GM18499 (cell line): Measurements from ENCODE around the gene RASSF4.

ENCODE experiments used
- ATAC-seq: cut with Tn5 transposase; IDR thresholded peaks from one replicate; pipeline ENCODE4 v1.9.1; 2021; ENCODE audit warnings: moderate number of reproducible peaks; ENCODE audit not compliant: insufficient read depth, unreplicated experiment

RASSF4 gene

DNA sequence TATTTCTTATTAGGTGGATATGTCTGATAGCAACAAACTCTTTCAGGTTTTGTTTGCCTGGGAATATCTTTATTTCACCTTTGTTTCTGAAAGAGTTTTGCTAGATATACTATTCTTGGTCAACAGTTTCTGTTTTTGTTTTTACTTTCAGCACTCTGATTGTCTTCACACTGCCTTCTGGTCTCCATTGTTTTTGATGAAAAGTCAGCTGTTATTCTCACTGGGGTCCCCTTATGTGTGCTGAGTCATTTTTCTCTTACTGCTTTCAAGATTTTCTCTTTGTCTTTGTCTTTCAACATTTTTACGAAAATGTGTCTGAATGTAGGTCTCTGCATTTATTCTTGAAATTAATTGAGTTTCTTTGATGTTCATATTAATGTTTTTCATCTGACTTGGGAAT is 15.2 kb upstream of the RASSF4 start:
- no peak for ATAC-seq

DNA sequence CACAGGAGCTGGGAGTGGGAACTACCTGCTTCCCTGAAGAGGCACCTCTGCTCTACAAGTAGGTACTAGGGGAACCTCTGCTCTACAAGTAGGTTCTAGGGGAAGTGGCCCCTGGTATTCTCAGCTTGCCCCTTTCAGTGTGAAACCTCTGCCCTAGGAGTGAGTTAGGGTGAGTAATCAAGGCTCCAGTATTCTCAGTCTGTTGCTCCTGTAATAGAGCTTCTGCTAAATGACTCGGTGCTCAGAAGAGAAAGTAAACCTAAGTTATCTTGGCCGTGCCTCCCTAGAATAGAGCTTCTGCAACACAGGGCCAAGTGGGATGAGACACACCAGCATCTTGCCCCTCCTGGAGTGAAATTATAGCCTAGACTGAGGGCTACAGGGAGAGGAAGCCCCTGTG is 13.4 kb upstream of the RASSF4 start:
- ATAC-seq, result peak; percentile 51

DNA sequence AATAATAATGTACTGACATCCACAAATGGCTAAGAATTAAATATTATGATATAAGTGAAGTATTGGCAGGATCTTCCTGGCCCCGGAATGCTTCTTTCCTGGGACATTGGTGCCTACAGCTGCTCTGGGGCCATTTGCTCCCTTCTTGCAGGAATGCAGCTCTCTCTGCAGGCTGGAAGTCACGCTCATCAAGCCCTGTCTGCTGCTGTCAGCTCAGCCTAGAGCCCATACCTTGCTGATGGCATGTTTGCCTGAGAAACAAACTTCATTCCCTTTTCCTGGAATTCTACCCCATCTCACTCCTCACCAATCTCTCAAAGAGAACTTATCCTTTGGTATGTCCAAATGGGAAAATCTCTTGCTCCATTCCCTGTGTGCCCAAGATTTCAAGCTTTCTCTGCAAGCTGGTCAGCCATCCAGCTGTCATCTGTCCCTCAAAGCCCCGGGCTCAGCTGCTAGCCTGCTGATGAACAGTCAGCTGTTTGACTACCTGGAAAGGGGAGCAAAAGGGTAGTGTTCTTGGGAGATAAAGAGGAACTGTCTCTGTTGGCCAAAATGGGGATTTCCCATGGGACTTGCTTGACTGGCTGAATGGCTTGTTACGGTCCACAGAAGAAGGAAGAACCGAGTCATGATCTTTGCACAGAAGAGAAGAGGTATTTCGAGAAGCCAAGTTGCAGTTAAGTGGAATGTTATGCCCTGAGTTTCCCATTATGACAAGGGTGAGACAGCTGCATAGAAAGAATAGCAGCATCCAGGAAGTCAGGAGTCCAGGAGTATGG is 12.0 kb upstream of the RASSF4 start:
- peak; percentile 49 for ATAC-seq

DNA sequence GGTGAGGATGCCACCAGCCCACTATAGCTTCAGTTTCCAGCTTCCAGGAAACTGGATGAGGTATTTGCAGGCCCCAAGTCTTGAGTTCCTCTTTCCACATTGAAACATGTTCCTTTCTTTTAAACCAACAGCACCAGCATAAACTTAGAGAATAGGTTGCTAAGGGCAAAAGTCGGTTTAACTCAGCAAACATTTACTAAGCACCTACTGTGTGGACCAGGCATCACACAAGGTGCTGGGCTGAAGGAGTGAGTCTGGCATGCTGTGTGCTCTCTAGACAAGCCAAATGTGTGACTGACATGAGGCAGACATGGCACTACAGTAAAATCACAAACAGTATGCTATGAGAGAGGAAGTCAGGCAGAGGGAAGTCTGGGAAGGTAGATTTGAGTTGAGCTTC is 11.0 kb upstream of the RASSF4 start:
- ATAC-seq, result no peak

DNA sequence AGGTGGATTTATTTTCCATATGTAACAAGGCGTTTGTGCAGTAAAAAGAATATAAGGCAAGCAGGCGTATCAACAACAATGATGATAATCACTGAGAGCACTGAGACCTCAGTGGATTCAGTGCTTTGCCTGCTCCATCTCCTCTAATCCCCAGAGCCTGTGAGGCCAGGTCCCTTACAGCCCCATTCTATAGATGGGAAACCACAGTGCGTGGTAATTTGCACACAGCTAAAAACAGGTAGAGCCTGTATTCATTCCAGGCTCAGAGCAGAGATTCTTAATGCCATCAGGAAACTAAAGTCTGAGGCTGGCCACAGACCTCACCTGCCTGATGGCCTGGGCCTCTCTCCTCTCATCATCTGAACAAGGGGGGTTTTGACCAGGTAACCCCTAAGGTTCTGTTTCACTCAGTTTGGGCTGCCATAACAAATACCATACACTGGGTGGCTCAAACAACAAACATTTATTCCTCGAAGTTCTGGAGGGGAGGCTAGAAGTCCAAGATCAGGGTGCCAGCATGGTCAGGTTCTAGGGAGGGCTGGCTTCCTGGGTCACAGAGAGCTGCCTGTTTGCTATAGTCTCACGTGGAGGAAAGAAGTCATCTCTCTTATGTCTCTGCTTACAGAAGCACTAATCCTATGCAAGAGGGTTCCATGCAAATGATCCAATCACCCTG is 10.3 kb upstream of the RASSF4 start:
- ATAC-seq, result no peak

DNA sequence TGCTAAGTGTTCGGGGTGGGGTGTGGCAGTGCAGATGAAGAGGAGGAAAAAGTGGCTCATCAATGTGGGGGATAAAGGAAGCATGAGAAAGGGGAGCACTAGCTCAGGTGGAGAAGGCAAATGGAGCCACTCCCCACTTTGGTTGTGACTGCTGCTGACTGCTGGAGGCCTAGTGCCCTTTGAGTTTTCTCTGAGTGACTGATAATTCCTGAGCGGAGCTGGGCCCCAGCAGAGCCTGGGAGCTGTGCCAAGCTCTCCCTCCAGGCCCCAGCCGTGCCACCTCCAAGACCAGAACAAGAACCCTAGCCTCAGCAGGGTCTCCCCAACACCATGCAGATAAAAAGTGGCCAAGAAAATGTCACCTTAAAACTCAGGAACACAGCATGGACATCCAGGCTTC is 9.7 kb upstream of the RASSF4 start:
- ATAC-seq, result no peak

DNA sequence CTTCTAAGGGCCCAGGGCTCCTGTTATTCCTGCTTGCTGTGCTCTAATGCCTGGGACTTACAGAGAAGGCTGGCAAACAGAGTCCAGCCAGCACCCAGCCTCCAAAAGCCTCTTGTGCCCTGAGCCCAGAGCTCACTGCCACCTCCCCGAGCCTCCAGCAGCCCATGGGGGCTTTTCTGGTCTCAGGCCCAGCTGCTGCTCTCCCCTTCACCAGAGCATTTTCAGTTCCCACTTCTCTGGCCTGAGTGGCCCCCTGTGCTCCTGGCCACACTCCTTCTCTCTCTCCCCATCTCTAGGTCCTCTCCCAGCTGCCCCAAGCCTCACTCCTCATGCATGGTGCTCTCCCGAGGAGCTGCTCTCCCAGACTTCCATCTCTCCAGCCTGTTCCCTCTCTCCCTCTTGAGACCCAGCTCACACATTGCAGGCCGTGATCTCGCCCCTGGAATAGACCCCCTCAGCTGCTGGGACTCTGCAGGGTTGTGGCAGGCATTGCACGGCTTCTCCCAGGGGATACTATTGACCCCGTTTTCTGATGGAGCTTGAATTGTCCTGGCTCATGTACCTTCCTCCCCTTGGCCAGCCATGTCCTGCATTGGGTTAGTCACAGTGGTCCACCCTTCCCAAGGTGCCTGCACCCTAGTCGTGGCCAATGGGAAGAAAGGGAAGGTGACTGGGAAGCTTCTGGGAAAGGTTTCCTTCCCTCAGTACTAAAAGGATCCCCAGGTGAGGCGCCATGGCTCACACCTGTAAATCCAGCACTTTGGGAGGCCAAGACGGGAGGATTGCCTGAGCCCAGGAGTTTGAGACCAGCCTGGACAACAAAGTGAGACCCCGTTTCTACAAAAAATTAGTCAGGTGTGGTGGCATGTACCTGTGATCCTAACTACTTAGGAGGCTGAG is 9.0 kb upstream of the RASSF4 start:
- no peak for ATAC-seq

DNA sequence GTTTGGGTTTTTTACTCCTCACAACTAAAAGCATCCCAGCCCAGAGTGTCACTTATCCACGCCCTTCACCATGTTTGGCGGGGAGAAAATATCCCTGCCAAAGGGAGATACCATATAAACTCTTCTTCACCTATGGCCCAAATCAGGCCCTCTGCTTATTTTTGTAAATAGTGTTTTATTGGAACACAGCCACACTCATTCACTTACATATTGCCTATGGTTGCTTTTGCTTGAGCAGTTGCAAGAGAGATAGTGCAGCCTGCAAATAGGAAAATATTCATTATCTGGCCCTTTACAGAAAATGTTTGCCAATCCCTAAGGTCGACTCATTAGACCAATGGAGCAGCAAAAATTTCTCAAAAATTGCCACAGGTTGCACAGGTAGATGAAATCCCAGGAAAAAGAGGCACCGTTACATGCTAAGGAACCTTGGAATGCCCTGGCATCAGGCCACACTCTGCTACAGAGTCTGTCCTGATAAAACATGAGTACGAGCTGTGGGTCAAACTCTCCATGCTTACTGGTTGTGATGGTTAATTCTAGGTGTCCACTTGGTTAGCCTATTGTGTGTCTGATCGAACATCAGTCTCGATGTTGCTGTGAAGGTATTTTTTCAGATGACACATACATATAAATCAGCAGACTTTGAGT is 7.9 kb upstream of the RASSF4 start:
- no peak for ATAC-seq

DNA sequence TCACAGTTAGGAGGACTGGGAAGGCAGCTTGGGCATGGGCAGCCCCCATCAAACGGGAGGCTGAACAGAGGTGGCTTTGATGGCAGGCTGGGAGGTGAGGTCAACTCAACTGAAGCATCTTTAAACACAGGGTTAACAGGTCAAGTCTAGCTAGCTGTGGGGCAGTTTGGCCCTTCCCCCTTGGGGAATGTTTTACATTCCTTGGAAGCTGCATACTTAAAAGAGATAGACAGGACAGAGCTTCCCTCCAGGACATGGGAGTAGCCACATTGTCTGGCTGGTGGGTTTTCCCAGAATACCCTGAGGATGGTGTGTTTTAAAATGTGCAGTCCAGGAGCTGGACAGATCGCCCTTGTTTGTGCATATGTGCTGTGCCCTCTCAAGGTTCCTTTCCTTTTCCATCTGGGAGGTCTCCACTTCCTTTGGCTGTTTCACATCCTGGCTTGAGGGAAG is 6.8 kb upstream of the RASSF4 start:
- ATAC-seq, result no peak

DNA sequence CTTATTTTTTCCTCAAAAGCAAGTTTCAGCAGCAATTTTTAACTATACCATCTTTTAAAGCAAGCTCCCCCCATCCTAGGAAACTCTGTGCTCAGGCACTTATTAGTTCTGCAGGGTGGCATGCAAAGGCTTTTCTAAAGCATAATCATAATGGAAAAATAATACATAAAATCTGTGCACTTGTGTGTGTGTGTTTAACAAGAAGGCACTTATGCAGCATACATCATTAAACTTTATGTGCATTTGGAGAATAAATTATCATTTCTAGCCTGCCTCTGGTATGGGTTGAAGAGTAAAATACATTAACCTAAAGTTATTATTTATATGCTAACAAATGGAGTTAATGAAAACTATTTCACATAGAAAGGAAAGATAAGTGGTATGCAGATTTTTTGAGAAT is 5.6 kb upstream of the RASSF4 start:
- no peak for ATAC-seq

DNA sequence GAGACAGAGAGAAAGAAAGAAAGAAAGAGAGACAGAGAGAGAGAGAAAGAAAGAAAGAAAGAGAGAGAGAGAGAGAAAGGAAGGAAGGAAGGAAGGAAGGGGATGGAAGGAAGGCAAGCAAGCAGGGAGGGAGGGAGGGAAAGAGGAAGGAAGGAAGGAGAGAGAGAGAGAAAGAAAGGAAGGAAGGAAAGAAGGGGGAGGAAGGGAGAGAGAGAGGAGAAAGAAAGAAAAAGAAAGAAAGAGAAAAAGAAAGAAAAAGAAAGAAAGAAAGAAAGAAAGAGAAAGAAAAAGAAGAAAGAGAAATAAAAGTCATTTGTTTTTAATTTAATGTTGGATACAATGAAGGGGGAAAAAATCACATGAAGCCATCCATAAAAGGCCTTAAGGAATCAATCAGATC is 4.6 kb upstream of the RASSF4 start:
- no peak for ATAC-seq

DNA sequence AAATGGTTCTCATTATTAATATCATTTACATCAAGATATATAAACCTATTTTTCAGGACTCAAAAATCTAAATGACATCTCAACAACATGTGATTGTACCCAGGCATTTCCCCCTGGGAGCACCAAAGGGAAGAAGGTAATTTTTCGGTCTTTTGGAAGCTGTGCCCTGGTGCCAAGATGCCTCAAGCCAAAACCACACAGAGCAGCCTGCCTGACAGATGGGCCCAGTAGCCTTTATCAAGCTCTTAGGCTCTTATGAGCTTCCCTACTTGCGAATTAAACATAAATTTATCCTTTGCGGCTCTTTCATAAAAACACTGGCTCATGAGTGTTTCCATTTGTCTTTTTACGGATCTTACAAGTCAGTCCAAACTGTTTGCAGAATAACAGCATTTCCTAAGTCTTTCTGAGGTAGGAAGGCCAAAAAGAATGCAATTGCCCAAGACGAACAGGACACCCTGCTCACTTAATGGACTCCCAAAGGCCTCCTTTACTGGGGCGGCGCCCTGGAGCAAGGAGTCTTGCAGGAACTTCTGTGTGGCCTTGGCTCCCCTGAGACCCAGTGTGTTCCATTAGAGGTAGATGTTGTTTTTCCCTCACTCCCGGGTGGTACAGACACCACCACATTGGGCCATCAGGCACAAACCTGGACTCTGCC is 4.1 kb upstream of the RASSF4 start:
- ATAC-seq, result no peak

DNA sequence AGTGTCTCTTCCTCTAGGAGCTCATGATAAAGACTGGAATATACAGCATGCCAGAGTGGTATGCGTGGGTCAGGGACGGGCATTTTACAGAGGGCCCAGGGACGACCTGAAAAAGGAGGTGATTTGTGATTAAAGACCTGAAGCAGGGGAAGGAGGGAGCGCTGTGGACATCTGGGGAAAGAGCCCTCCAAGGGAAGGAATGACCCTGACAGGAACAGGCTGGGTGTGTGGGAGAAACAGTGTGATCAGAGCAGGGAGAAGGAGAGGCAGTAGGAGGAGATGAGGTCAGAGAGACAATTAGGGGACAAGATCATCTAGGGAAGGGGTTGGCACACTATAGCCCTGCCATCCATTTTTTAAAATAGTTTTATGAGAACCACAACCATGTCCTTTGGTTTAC is 3.4 kb upstream of the RASSF4 start:
- ATAC-seq, result no peak

DNA sequence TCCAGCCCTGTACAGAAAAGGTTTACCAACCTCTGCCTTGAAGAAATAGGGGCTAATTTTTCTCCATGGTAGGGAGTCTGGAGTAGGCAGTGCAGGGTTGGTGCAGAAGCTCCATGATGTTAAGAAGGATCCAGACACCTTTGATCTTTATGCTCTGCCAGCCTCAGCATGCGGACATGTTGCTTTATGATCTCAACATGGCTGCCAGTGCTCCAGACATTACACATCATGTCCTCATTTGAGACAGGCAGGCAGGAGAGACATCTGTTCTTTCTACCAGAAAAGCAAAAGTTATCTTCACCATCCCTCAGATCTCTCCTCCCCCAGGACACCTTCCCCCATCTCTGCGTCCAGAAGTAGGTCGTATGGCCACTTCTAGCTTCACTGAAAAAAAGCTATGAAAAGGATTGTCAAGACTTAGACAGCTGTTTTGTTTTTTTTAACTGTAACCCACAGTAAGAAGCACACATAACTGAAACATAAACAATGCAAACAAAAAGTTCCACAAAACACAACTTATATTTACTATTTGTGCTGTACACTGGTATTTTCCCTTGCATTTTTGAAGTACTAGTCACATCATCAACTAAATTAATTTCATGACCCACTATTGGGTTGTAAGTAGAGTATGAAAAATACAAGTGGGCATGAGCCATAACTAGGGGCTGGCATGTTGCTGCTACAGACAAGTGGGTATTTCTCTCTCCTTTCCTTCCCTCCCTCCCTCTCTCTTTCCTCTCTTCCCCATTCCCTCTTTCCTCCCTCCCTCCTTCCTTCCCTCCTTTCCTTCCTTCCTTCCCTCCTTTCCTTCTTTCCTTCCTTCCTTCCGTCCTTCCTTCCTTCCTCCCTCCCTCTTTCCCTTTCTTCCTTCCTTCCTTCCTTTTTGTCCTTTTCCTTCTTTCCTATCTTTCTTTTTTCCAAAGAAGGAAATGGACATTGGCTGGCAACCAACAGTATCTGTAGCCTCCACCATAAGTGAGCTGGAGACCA is 2.6 kb upstream of the RASSF4 start:
- no peak for ATAC-seq

DNA sequence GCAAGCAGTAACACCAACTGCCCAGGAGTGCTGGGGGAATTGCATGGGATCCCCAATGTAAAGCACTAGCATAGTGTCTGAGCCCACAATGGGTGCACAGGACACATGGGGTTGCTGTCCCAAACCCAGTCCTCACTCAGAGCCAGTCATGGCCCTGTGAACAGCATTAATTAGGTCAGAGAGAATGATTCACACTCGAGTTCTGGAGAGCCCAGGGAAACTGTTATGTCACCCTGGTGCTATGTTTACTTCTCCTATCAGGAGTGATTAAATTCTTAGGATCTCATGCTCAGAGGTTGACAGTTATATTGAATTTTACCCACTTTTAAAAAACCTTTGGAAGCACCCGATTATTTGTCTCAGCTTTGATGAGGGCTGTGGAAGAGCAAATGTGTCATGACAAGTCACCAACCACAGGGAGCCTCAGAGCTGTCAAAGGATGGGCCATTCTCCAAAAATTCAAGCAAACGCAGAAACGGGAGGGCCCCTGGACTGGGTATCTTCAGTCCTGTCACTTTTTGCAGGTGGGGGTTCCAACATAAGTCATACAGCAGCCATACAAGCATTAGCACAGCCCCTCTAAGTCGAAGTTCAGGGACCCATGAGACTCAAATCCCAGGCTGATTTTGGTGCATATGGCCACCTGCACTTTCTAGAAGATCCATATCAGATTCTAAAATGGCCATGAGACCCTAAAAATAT is 1.3 kb upstream of the RASSF4 start:
- no peak for ATAC-seq

DNA sequence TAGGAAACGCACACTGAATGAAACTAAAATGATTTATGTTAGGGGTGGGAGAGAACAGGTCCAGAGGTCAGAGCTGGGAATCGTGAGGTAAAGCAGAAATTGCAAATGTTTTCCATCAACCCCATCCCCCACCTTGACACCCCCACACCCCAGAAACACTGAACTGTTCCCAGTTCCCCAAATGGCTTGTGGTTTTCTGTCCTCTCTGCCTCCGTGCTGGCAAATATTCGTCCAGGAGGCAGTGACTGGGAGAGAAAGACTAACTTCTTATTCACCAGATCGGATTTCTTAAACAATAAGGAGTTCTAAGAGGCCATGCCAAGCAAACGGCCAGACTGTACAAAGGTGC is 730 bp upstream of the RASSF4 start:
- no peak for ATAC-seq

DNA sequence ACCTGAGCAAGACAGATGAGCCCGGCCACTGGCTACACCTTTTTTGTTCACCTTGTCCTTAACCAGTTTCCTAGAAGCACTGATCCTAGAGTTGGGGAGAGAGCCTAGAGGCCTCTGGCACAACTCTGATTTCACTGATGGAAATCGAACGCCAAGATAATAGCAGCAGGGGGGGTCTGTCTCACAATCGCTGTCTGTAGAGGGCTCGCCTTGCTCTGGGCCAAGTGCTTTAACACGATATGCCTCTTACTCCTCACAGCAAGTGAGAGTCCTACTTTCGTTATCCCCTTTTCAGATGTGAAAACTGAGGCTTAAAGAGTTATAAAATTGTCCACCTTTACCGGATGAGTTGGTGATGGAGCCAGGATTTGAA is 472 bp downstream of the RASSF4 start:
- no peak for ATAC-seq

DNA sequence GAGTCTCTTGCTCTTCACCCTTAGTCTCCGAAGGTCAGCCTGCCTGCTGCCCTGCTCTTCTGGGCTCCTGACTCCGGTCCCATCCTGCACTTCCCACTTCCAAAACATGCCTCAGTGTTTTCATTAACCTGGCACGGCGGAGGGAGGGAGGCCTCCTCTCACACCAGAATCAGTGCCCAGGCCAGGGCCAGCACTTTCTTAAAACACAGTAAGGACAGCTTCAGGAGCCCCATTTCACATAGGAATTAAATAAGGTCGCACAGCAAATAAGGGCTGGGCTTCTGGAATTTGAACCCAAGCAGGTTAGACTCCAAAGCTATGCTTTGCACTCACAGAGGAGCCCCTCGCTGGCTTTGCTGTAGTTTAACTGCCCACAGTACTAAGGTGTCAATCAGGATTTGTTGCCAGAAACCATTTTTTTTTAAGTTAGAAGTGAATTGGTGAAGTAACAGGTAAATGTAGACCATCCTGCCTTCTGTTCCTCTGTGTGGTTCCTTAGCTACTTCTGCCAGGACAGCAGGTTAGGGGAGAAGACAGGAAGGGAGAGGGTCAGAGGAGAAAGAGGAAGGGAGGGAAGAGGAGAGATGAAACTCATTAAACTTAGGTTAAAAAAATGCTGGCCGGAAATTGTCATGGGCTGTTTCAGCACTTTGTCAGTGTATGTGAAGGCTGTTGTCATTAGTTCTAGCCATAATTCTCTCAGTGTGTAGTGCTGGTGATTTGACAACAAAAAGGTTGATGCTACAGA is 1.1 kb downstream of the RASSF4 start:
- ATAC-seq, result no peak
